GM21786 (cell line): Measurements from ENCODE around the gene EXOG.

Experiments used
- ATAC-seq: cut with Tn5 transposase; IDR thresholded peaks from one replicate; pipeline ENCODE4 v1.9.1; 2021; ENCODE audit not compliant: unreplicated experiment

The EXOG gene

GRCh38 chr3:38472342-38472741, 23.8 kb upstream of the EXOG start:
- ATAC-seq: no peak

GRCh38 chr3:38473229-38473628, 22.9 kb upstream of the EXOG start:
- ATAC-seq: no peak

- ATAC-seq: no peak
Observed at GRCh38 chr3:38474928-38475605, 21.1 kb upstream of the EXOG start.

GRCh38 chr3:38475716-38476115, 20.4 kb upstream of the EXOG start:
- no peak for ATAC-seq

- ATAC-seq: no peak
Observed at GRCh38 chr3:38476157-38476756, 19.9 kb upstream of the EXOG start.

GRCh38 chr3:38477057-38477820, 18.9 kb upstream of the EXOG start:
- ATAC-seq: no peak

GRCh38 chr3:38477839-38478450, 18.2 kb upstream of the EXOG start:
- ATAC-seq: no peak

- no peak for ATAC-seq
Observed at GRCh38 chr3:38478901-38479300, 17.2 kb upstream of the EXOG start.

GRCh38 chr3:38479431-38480092, 16.6 kb upstream of the EXOG start:
- ATAC-seq: peak; percentile 68

GRCh38 chr3:38480093-38480445, 16.1 kb upstream of the EXOG start:
- ATAC-seq: no peak

- no peak for ATAC-seq
Observed at GRCh38 chr3:38480930-38481329, 15.2 kb upstream of the EXOG start.

- no peak for ATAC-seq
Observed at GRCh38 chr3:38482951-38483350, 13.2 kb upstream of the EXOG start.

- peak; percentile 96 for ATAC-seq
Observed at GRCh38 chr3:38487323-38487722, 8.8 kb upstream of the EXOG start.

GRCh38 chr3:38488949-38489348, 7.2 kb upstream of the EXOG start:
- ATAC-seq: no peak

- ATAC-seq: no peak
Observed at GRCh38 chr3:38489766-38490165, 6.4 kb upstream of the EXOG start.

- ATAC-seq: no peak
Observed at GRCh38 chr3:38490281-38491030, 5.7 kb upstream of the EXOG start.

- no peak for ATAC-seq
Observed at GRCh38 chr3:38491215-38491614, 4.9 kb upstream of the EXOG start.

GRCh38 chr3:38493031-38493430, 3.1 kb upstream of the EXOG start:
- no peak for ATAC-seq

GRCh38 chr3:38497031-38497430, 891 bp downstream of the EXOG start:
- ATAC-seq: no peak

GRCh38 chr3:38500688-38501417, 4.7 kb downstream of the EXOG start:
- no peak for ATAC-seq
